ENCODE data around the gene KNCN. TPM values are rescaled to one million over a fixed set of nuclear protein-coding genes. Genes with fewer than 3 reads are reported as not detected.

KNCN gene
- total RNA-seq, 1 donor from 2014 or later, result not detected

DNA sequence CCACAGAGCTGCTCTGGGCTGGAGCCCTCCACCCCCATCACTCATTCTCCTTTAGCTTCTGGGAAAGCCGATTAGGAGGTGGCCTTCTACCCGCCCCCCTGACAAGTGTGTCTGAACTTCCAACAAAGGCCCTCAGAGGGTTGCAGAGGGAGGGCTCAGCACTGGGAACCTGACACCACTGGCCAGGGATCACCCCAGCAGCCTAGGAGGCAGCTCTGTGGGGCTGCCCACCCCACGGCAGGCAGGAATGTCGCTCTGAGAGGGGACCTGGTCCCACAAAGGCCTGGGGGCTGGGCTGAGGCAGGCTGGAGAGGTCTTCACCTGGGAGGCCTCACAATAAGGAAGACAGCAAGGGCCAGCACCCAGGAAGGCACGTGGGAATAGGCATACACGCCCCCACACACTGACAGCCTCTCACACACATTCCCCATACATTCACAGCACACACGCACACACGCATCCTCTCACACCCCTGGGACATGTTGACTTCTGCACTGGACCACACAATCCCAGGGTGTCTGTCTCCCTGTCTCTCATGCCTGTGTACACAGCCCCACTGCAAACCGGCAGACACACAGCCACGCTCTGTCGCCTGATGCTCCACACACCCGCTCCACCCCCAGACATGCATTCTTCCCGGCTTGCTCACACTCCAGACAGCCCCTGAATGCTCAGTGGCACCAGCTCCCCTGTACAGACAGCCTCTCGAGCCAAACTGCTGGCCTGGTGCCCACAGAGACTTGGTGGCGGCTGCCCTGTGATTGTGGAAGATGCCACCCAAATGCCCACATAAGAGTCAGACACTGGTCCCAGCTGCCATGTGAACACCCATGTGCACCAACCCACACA is 31.2 kb downstream of the KNCN start:
- no peak overlapping the region for H3K4me3 Mint-ChIP-seq
- H3K9me3 Mint-ChIP-seq, result no peaks in the 10 kb centered on the region
- POLR2A ChIA-PET, result no interaction called here
- TF ChIP-seq, protein P1, sequence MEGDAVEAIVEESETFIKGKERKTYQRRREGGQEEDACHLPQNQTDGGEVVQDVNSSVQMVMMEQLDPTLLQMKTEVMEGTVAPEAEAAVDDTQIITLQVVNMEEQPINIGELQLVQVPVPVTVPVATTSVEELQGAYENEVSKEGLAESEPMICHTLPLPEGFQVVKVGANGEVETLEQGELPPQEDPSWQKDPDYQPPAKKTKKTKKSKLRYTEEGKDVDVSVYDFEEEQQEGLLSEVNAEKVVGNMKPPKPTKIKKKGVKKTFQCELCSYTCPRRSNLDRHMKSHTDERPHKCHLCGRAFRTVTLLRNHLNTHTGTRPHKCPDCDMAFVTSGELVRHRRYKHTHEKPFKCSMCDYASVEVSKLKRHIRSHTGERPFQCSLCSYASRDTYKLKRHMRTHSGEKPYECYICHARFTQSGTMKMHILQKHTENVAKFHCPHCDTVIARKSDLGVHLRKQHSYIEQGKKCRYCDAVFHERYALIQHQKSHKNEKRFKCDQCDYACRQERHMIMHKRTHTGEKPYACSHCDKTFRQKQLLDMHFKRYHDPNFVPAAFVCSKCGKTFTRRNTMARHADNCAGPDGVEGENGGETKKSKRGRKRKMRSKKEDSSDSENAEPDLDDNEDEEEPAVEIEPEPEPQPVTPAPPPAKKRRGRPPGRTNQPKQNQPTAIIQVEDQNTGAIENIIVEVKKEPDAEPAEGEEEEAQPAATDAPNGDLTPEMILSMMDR (IDR thresholded peaks at IDR 0.05), result no peak
- intact Hi-C loops (cut with micrococcal nuclease), result no loop called here
- DNase-seq, result no peak
- peaks cover 46% of the 10 kb centered on the region for H3K27me3 Mint-ChIP-seq
- no peaks in the 10 kb centered on the region for H3K36me3 Mint-ChIP-seq (ENCODE audit: low read depth)
- no peak for ATAC-seq (ENCODE audit: low read depth)
- CTCF ChIA-PET, result no interaction called here
- no peaks in the 10 kb centered on the region for H3K4me1 Mint-ChIP-seq
- no peak overlapping the region for H3K27ac Mint-ChIP-seq

DNA sequence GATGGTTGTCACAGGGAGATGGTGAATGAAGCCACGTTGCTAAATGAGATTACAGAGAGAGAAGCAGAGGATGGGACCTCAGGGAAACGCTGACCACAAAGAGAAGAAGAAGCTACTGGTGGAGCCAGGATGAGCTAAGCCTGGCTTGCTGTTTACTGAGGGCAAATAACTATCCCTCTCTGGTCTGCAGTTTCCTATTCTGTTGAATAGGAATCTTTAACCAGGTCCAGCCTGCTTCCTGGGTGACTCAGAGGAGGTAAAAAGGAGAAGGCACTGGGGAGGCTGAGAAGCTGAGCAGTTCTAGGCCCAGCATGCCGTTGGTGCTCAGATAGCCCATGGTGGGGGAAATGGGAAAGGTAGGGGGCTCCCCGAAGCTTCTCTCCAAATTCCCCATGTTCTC is 32.2 kb downstream of the KNCN start:
- DNase-seq (no peak), ATAC-seq (ENCODE audit: low read depth) (no peak)
- TF ChIP-seq, protein P1 (IDR thresholded peaks at IDR 0.05), result no peak
- intact Hi-C loops (cut with micrococcal nuclease), result no loop called here
- H3K36me3 Mint-ChIP-seq (ENCODE audit: low read depth), result no peaks in the 10 kb centered on the region
- POLR2A ChIA-PET, result no interaction called here
- no peak overlapping the region for H3K27ac Mint-ChIP-seq
- H3K4me1 Mint-ChIP-seq, result no peaks in the 10 kb centered on the region
- no peak overlapping the region for H3K4me3 Mint-ChIP-seq
- peaks cover 38% of the 10 kb centered on the region for H3K27me3 Mint-ChIP-seq
- CTCF ChIA-PET, result no interaction called here
- H3K9me3 Mint-ChIP-seq, result no peaks in the 10 kb centered on the region

DNA sequence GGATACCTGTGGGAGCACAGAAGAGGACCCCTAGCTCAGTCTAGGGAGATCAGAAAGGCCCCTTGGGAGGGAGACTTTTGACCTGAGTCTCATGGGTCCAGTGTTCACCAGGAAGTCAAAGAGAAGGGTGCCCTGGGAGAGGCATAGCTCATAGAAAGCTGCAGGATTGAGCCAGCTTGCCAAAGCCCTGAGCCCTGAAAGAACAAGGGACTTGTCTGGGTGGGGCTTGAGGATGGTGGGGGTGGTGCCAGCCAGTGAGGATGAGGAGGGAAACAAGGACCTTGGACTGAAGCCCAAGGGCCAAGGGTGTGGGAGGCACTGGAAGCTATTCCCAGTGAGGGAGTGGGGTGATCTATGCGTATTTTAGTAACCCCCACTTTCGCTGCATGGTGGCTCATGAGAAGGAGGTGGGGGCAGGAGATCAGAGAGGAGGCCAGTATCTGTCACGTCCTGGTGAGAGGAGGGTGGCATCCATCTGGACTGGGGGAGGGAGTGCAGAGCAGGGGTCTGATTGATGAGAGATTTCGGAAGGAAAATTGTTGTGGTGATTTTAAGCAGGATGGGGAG is 33.4 kb downstream of the KNCN start:
- Mint-ChIP-seq H3K36me3 (ENCODE audit: low read depth) (no peaks in the 10 kb centered on the region), H3K4me3 (no peak overlapping the region), H3K27ac (no peak overlapping the region), H3K9me3 (no peaks in the 10 kb centered on the region), H3K27me3 (peaks cover 39% of the 10 kb centered on the region), H3K4me1 (no peaks in the 10 kb centered on the region)
- intact Hi-C loops (cut with micrococcal nuclease), result no loop called here
- ChIA-PET POLR2A (no interaction called here), CTCF (no interaction called here)
- ATAC-seq (ENCODE audit: low read depth) (no peak), DNase-seq (no peak)
- TF ChIP-seq, protein P1 (IDR thresholded peaks at IDR 0.05), result no peak

DNA sequence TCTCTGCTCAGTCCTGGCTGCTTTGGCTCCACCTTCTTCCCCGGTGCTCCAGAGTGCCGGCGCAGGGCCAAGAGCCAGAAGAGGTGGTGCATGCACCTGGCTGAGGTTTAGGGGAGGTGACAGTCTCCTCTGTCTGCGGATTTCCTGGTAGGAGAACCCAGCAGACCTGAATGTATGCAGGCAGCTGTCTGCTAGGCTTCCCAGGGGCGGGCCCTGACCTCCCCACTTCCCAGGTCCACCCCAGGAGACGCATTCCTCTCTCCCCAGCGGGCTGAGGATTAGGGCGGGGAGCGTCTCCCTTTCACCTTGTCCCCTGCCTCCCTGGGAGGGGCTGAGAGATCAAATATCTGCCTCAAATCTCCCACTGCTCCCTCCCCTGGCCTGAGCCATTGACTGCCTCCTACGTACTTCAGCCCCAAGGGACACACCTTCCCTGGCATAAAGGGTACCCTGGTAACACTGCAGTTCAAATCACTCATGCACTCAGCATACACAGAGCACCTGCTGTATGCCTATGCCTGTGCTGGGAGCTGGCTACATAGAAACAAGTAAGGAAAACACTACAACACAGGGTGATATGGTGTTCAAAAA is 34.3 kb downstream of the KNCN start:
- ChIA-PET POLR2A (no interaction called here), CTCF (no interaction called here)
- ATAC-seq (ENCODE audit: low read depth) (no peak), DNase-seq (no peak)
- intact Hi-C loops (cut with micrococcal nuclease), result no loop called here
- H3K9me3 Mint-ChIP-seq, result no peaks in the 10 kb centered on the region
- no peak overlapping the region for H3K4me3 Mint-ChIP-seq
- TF ChIP-seq, protein P1 (IDR thresholded peaks at IDR 0.05), result no peak
- H3K4me1 Mint-ChIP-seq, result no peaks in the 10 kb centered on the region
- no peak overlapping the region for H3K27ac Mint-ChIP-seq
- no peaks in the 10 kb centered on the region for H3K36me3 Mint-ChIP-seq (ENCODE audit: low read depth)
- H3K27me3 Mint-ChIP-seq, result peaks cover 41% of the 10 kb centered on the region

DNA sequence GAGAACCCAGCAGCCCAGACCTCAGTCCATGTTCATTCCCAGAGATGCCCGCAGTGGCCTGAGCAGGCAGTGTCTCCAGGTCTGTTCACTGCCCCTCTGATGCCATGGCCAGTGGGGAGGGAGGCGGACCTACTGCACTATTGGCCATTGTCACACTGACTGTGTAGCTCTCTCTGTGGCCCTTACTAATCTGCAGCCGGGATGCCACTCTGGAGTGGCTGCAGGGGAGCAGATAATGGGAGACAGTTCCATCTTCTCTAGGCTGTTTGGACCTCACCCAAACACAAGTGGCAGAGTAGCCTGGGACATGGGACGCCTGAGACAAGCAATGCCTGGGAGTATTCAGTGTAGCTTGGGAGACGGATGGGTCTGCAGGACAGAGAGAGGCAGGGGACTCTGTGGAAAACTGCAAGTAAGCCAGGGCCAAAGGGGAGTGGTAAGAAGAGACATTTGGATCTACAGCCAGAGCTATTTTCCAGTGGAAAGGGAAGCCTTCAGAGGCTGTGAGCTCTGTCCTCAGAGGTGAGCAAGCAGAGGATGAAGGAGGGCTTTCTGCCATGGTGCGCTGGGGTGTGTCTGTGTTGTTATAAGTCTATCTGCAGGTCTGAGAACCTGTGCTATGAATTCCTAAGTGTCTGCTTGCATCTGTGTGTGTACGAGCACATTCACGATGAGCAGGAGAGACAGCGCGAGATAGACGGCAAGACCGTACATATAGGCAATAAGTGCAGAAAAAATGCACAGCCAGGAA is 35.1 kb downstream of the KNCN start:
- Mint-ChIP-seq H3K27me3 (peaks cover 40% of the 10 kb centered on the region), H3K36me3 (ENCODE audit: low read depth) (no peaks in the 10 kb centered on the region), H3K27ac (no peak overlapping the region), H3K9me3 (no peaks in the 10 kb centered on the region), H3K4me3 (no peak overlapping the region), H3K4me1 (no peaks in the 10 kb centered on the region)
- ChIA-PET POLR2A (no interaction called here), CTCF (no interaction called here)
- TF ChIP-seq, protein P1 (IDR thresholded peaks at IDR 0.05), result no peak
- intact Hi-C loops (cut with micrococcal nuclease), result no loop called here
- DNase-seq (no peak), ATAC-seq (ENCODE audit: low read depth) (no peak)

All from activated B cell treated with CpG ODN at 0.5 μM for 24 hours (primary cell).